Kidney (tissue), 14 donors: ENCODE measurements around the gene CERS1. TPM values are rescaled to one million over a fixed set of nuclear protein-coding genes. Genes with fewer than 3 reads are reported as not detected.

Experiments used
- DNase-seq, 5 donors: peaks; one replicate each; pipeline ENCODE4 v3.0.0-alpha.2; 2013 to 2020
- FAIRE-seq: peaks from 2 replicates; lab custom pipeline; 2012; peaks lifted over from hg19 to GRCh38; lab: Jason Lieb, UNC
- H3K27ac ChIP-seq, 2 donors: one replicate each; pipeline ENCODE4 v1.7.0; 2013; ENCODE audit warnings: low read depth in 2 of 2, low read length in 2 of 2, inconsistent platforms in 1 of 2
- H3K27me3 ChIP-seq: one replicate; pipeline ENCODE4 v1.7.1; 2013; ENCODE audit warnings: low read length, inconsistent platforms; ENCODE audit not compliant: control insufficient read depth, insufficient read depth
- H3K36me3 ChIP-seq, 3 donors: one replicate each; pipeline versions ENCODE4 v1.7.0 to v1.7.1; 2013; ENCODE audit warnings: low read length in 3 of 3, control low read depth in 1 of 3, inconsistent platforms in 1 of 3; ENCODE audit not compliant: insufficient read depth in 3 of 3, control insufficient read depth in 2 of 3
- H3K4me1 ChIP-seq, 3 donors: one replicate each; pipeline versions ENCODE4 v1.7.0 to v1.7.1; 2013; ENCODE audit warnings: low read length in 3 of 3, inconsistent platforms in 1 of 3, low read depth in 1 of 3; ENCODE audit not compliant: control insufficient read depth in 2 of 3, insufficient read depth in 2 of 3
- H3K4me3 ChIP-seq, 3 donors: one replicate each; pipeline versions ENCODE4 v1.7.0 to v1.8.1; 2013; ENCODE audit warnings: low read length in 3 of 3, control low read depth in 1 of 3, inconsistent platforms in 1 of 3
- H3K9ac ChIP-seq, 3 donors: one replicate each; pipeline versions ENCODE4 v1.7.0 to v1.7.1; 2013; ENCODE audit warnings: low read length in 3 of 3, control low read depth in 1 of 3, inconsistent platforms in 1 of 3
- H3K9me3 ChIP-seq, 3 donors: one replicate each; pipeline versions ENCODE4 v1.7.0 to v1.7.1; 2013; ENCODE audit warnings: low read length in 3 of 3, control low read depth in 1 of 3, inconsistent platforms in 1 of 3; ENCODE audit not compliant: control insufficient read depth in 2 of 3, insufficient read depth in 1 of 3
- CTCF ChIP-seq: IDR thresholded peaks from 3 replicates; pipeline ENCODE4 v1.5.1; 2012; ENCODE audit warnings: mild to moderate bottlenecking, moderate library complexity, borderline replicate concordance; ENCODE audit not compliant: insufficient read depth; ENCODE audit errors: extremely low read depth
- intact Hi-C: fragments of 100-400 bp; cut with DNase I; formaldehyde crosslinking; loops from one replicate; pipeline ENCODE4 v1.11.1; 2022
- polyA plus RNA-seq: library from polyadenylated mRNA; stranded (reverse); fragments of 350-450 nt; fragmentation: Illumina TruSeq; extraction: RNeasy Lipid Tissue Mini Kit (QIAGEN cat#74804); gene quantifications from one replicate; pipeline ENCODE4 v1.2.3, GENCODE V29; 2014; ENCODE audit warnings: low read depth, low replicate concordance; ENCODE audit not compliant: insufficient read depth
- total RNA-seq: library from RNA; stranded (reverse); fragmentation: NEBNext Ultra II Directional; extraction: Animal tissue kit (Norgen Biotek cat#: 25700); gene quantifications from one replicate; pipeline ENCODE4 v1.2.1, GENCODE V29; 2021
- donor health status: control.
- donor health status: control.
- donor health status: control.
- donor health status: control.
- donor health status: control.
- donor health status: DM: yes; HTN: yes; CAD: no.
- donor health status: Normal renal cell carcinoma (clear cell type).

The CERS1 gene
- total and polyA plus RNA-seq, 2 donors from 2014 or later, result 0.50 TPM; not detected in 1

- H3K27ac ChIP-seq, result no peak overlapping the region
- H3K9ac ChIP-seq, result no peak overlapping the region
- H3K9me3 ChIP-seq, result no peaks in the 10 kb centered on the region
- FAIRE-seq (no peak), DNase-seq (no peak)
- intact Hi-C loops, result no loop called here
- H3K27me3 ChIP-seq, result no peaks in the 10 kb centered on the region
- no peak overlapping the region for H3K4me3 ChIP-seq
- H3K36me3 ChIP-seq, result no peaks in the 10 kb centered on the region
- TF ChIP-seq CTCF, result no peak
- H3K4me1 ChIP-seq, result peaks cover 0 to 4% (median 3%) of the 10 kb centered on the region in 3 donors
Observed at GRCh38 chr19:18942692-18943091, 46.7 kb upstream of the CERS1 start.

GRCh38 chr19:18941628-18942354 is 45.8 kb upstream of the CERS1 start:
- peak overlapping the region in 1 of 3 donors; percentile 28 for H3K4me3 ChIP-seq
- H3K36me3 ChIP-seq, result no peaks in the 10 kb centered on the region
- intact Hi-C loops, result no loop called here
- H3K9ac ChIP-seq, result no peak overlapping the region
- DNase-seq (peak in 1 of 5 donors; percentile 32), FAIRE-seq (no peak)
- no peak for TF ChIP-seq CTCF
- no peaks in the 10 kb centered on the region for H3K9me3 ChIP-seq
- no peak overlapping the region for H3K27ac ChIP-seq
- no peaks in the 10 kb centered on the region for H3K27me3 ChIP-seq
- H3K4me1 ChIP-seq, result peaks cover 0 to 4% (median 3%) of the 10 kb centered on the region in 3 donors

- Histone ChIP-seq H3K27me3 (no peaks in the 10 kb centered on the region), H3K9me3 (no peaks in the 10 kb centered on the region), H3K4me3 (peak within 1 kb of the TSS; percentile 51 to 69 (median 56)), H3K27ac (peak within 1 kb of the TSS in 1 of 2 donors; percentile 32), H3K36me3 (no peaks in the 10 kb centered on the region), H3K4me1 (peaks cover 0 to 4% (median 3%) of the 10 kb centered on the region in 3 donors), H3K9ac (peak within 1 kb of the TSS in 2 of 3 donors; percentile 67 to 69)
- intact Hi-C loops, result no loop called here
- peak; percentile 82 to 91 (median 89) for DNase-seq
- TF ChIP-seq CTCF, result no peak
- FAIRE-seq, result no peak
Observed at GRCh38 chr19:18940769-18941627, 45.0 kb upstream of the CERS1 start, which contains the start of gene HOMER3. Gene HOMER3 (minus strand): TSS chr19:18941217. CDS start chr19:18938982, 2,235 bp downstream.
